ENCODE results near the gene PCA3.

- TF ChIP-seq CTCF (conservative IDR thresholded peaks at IDR 0.05) = peak; percentile 89
- no peak for TF ChIP-seq EZH2 (IDR thresholded peaks at IDR 0.05; ENCODE audit: low read depth)
These were observed 46.2 kb downstream of the PCA3 start for GRCh38 chr9:76810377-76810957.

Data from PC-9 (cell line).